ENCODE results near the gene CNTNAP2. TPM values are rescaled to one million over a fixed set of nuclear protein-coding genes. Genes with fewer than 3 reads are reported as not detected.

CNTNAP2 gene
- total RNA-seq, 1 donor from 2014 or later, result 0.59 TPM

- no peaks in the 10 kb centered on the region for H3K4me1 ChIP-seq
- no peak overlapping the region for H3K4me3 ChIP-seq
- DNase-seq, result no peak
- no peaks in the 10 kb centered on the region for H3K9me3 ChIP-seq
- H3K36me3 ChIP-seq, result no peaks in the 10 kb centered on the region
- intact Hi-C loops (cut with DNase I), result no loop called here
- ATAC-seq, result no peak
- H3K27me3 ChIP-seq (ENCODE audit: low read depth), result no peaks in the 10 kb centered on the region
- TF ChIP-seq CTCF (IDR thresholded peaks at IDR 0.05), result no peak
- H3K27ac ChIP-seq, result no peak overlapping the region
These were observed 204.7 kb downstream of the CNTNAP2 start for GRCh38 chr7:146321301-146321700.

GRCh38 chr7:146331369-146331768, 214.8 kb downstream of the CNTNAP2 start:
- Histone ChIP-seq H3K4me3 (no peak overlapping the region), H3K4me1 (no peaks in the 10 kb centered on the region), H3K36me3 (no peaks in the 10 kb centered on the region), H3K27ac (no peak overlapping the region), H3K9me3 (no peaks in the 10 kb centered on the region), H3K27me3 (ENCODE audit: low read depth) (no peaks in the 10 kb centered on the region)
- ATAC-seq (no peak), DNase-seq (no peak)
- no peak for TF ChIP-seq CTCF (IDR thresholded peaks at IDR 0.05)
- intact Hi-C loops (cut with DNase I), result no loop called here

- H3K27ac ChIP-seq, result no peak overlapping the region
- no peak for TF ChIP-seq CTCF (IDR thresholded peaks at IDR 0.05)
These were observed 228.7 kb downstream of the CNTNAP2 start for GRCh38 chr7:146345251-146345650.

GRCh38 chr7:146346096-146346495, 229.5 kb downstream of the CNTNAP2 start:
- TF ChIP-seq CTCF (IDR thresholded peaks at IDR 0.05), result no peak
- no peaks in the 10 kb centered on the region for H3K9me3 ChIP-seq

More at GRCh38 chr7:146345251-146345650, 228.7 kb downstream of the CNTNAP2 start:
- no peaks in the 10 kb centered on the region for H3K27me3 ChIP-seq (ENCODE audit: low read depth)
- intact Hi-C loops (cut with DNase I), result no loop called here
- DNase-seq (no peak), ATAC-seq (no peak)
- H3K4me1 ChIP-seq, result no peaks in the 10 kb centered on the region
- no peak overlapping the region for H3K4me3 ChIP-seq
- H3K9me3 ChIP-seq, result no peaks in the 10 kb centered on the region
- H3K36me3 ChIP-seq, result no peaks in the 10 kb centered on the region

GRCh38 chr7:146355216-146355615, 238.6 kb downstream of the CNTNAP2 start:
- ATAC-seq, result no peak
- no peak overlapping the region for H3K27ac ChIP-seq
- intact Hi-C loops (cut with DNase I), result no loop called here
- H3K9me3 ChIP-seq, result no peaks in the 10 kb centered on the region
- no peaks in the 10 kb centered on the region for H3K36me3 ChIP-seq
- no peak overlapping the region for H3K4me3 ChIP-seq
- H3K4me1 ChIP-seq, result no peaks in the 10 kb centered on the region
- TF ChIP-seq CTCF (IDR thresholded peaks at IDR 0.05), result no peak
- no peak for DNase-seq
- H3K27me3 ChIP-seq (ENCODE audit: low read depth), result no peaks in the 10 kb centered on the region

More at GRCh38 chr7:146346096-146346495, 229.5 kb downstream of the CNTNAP2 start:
- H3K36me3 ChIP-seq, result no peaks in the 10 kb centered on the region
- H3K4me1 ChIP-seq, result no peaks in the 10 kb centered on the region
- DNase-seq (no peak), ATAC-seq (no peak)
- no peak overlapping the region for H3K27ac ChIP-seq
- intact Hi-C loops (cut with DNase I), result no loop called here
- H3K27me3 ChIP-seq (ENCODE audit: low read depth), result no peaks in the 10 kb centered on the region
- no peak overlapping the region for H3K4me3 ChIP-seq

GRCh38 chr7:146359176-146359575, 242.6 kb downstream of the CNTNAP2 start:
- Histone ChIP-seq H3K4me1 (no peaks in the 10 kb centered on the region), H3K4me3 (no peak overlapping the region), H3K27ac (no peak overlapping the region), H3K9me3 (no peaks in the 10 kb centered on the region), H3K36me3 (no peaks in the 10 kb centered on the region), H3K27me3 (ENCODE audit: low read depth) (no peaks in the 10 kb centered on the region)
- no peak for DNase-seq
- intact Hi-C loops (cut with DNase I), result no loop called here
- ATAC-seq, result no peak
- TF ChIP-seq CTCF (IDR thresholded peaks at IDR 0.05), result no peak

All from lower lobe of right lung (tissue), 2 donors.